H9 (cell line): Measurements from ENCODE around the gene BBOF1. TPM values are rescaled to one million over a fixed set of nuclear protein-coding genes. Genes with fewer than 3 reads are reported as not detected.

Experiments used
- DNase-seq: peaks from one replicate; pipeline ENCODE4 v3.0.0-alpha.2; 2017
- H2AFZ ChIP-seq: one replicate; pipeline ENCODE4 v1.6.1; 2013; ENCODE audit warnings: mild to moderate bottlenecking, low read length, control low read depth, moderate library complexity
- H2AK5ac ChIP-seq: 2 replicates; pipeline ENCODE4 v1.6.1; 2013; ENCODE audit warnings: low read length, control low read depth, mixed read lengths; ENCODE audit not compliant: insufficient read length
- H2BK120ac ChIP-seq: one replicate; pipeline ENCODE4 v1.6.1; 2013; ENCODE audit warnings: low read depth, mild to moderate bottlenecking, low read length, control low read depth, inconsistent platforms; ENCODE audit not compliant: poor library complexity, severe bottlenecking
- H2BK12ac ChIP-seq: 2 replicates; pipeline ENCODE4 v1.6.1; 2013; ENCODE audit warnings: low read length, control low read depth, mixed read lengths, low read depth; ENCODE audit not compliant: insufficient read length
- H2BK15ac ChIP-seq: 2 replicates; pipeline ENCODE4 v1.6.1; 2013; ENCODE audit warnings: low read depth, low read length, control low read depth
- H2BK20ac ChIP-seq: one replicate; pipeline ENCODE4 v1.6.1; 2013; ENCODE audit warnings: low read depth, mild to moderate bottlenecking, low read length, control low read depth, inconsistent platforms; ENCODE audit not compliant: poor library complexity, severe bottlenecking
- H2BK5ac ChIP-seq: 2 replicates; pipeline ENCODE4 v1.6.1; 2013; ENCODE audit warnings: low read length, control low read depth, mixed read lengths; ENCODE audit not compliant: insufficient read length
- H3K14ac ChIP-seq: 2 replicates; pipeline ENCODE4 v1.6.1; 2013; ENCODE audit warnings: low read length, control low read depth; ENCODE audit not compliant: insufficient read depth
- H3K18ac ChIP-seq: 2 replicates; pipeline ENCODE4 v1.6.1; 2013; ENCODE audit warnings: low read depth, mild to moderate bottlenecking, mixed read lengths, low read length, control low read depth; ENCODE audit not compliant: insufficient read length
- H3K23ac ChIP-seq: 2 replicates; pipeline ENCODE4 v1.6.1; 2013; ENCODE audit warnings: low read length, control low read depth, mixed read lengths, low read depth; ENCODE audit not compliant: insufficient read length
- H3K23me2 ChIP-seq: 2 replicates; pipeline ENCODE4 v1.6.1; 2013; ENCODE audit warnings: low read depth, mild to moderate bottlenecking, mixed read lengths, low read length, control low read depth; ENCODE audit not compliant: insufficient read length, poor library complexity, severe bottlenecking
- H3K27ac ChIP-seq: 2 replicates; pipeline ENCODE4 v1.5.1; 2013; ENCODE audit warnings: low read length, control low read depth, mixed read lengths, low read depth; ENCODE audit not compliant: insufficient read length
- H3K27me3 ChIP-seq: 2 replicates; pipeline ENCODE4 v1.6.1; 2013; ENCODE audit warnings: low read length, control low read depth, inconsistent platforms; ENCODE audit not compliant: insufficient read depth
- H3K4ac ChIP-seq: 2 replicates; pipeline ENCODE4 v1.6.1; 2013; ENCODE audit warnings: low read depth, mild to moderate bottlenecking, control low read depth, inconsistent platforms, low read length, moderate library complexity
- H3K4me1 ChIP-seq: 2 replicates; pipeline ENCODE4 v1.6.1; 2013; ENCODE audit warnings: low read length, control low read depth, inconsistent platforms; ENCODE audit not compliant: insufficient read depth
- H3K4me2 ChIP-seq: 2 replicates; pipeline ENCODE4 v1.6.1; 2013; ENCODE audit warnings: low read length, control low read depth, mixed read lengths; ENCODE audit not compliant: insufficient read length, insufficient read depth
- H3K56ac ChIP-seq: 2 replicates; pipeline ENCODE4 v1.6.1; 2013; ENCODE audit warnings: low read depth, mild to moderate bottlenecking, mixed read lengths, low read length, control low read depth; ENCODE audit not compliant: insufficient read length
- H3K79me1 ChIP-seq: 2 replicates; pipeline ENCODE4 v1.6.1; 2013; ENCODE audit warnings: low read depth, mild to moderate bottlenecking, moderate library complexity, low read length, control low read depth, inconsistent platforms; ENCODE audit not compliant: insufficient read depth, poor library complexity, severe bottlenecking
- H3K79me2 ChIP-seq: 2 replicates; pipeline ENCODE4 v1.6.1; 2013; ENCODE audit warnings: low read length, control low read depth, inconsistent platforms; ENCODE audit not compliant: insufficient read depth
- H3K9ac ChIP-seq: 2 replicates; pipeline ENCODE4 v1.6.1; 2013; ENCODE audit warnings: low read length, control low read depth, mixed read lengths; ENCODE audit not compliant: insufficient read length; ENCODE audit errors: extremely low read depth
- H3K9me3 ChIP-seq: one replicate; pipeline ENCODE4 v1.6.1; 2013; ENCODE audit warnings: low read depth, low read length, inconsistent platforms; ENCODE audit not compliant: control insufficient read depth
- H3T11ph ChIP-seq: one replicate; pipeline ENCODE4 v1.6.1; 2013; ENCODE audit warnings: mild to moderate bottlenecking, low read length, control low read depth, inconsistent platforms
- H4K20me1 ChIP-seq: one replicate; pipeline ENCODE4 v1.6.1; 2013; ENCODE audit not compliant: control insufficient read depth, insufficient read length, insufficient read depth
- H4K5ac ChIP-seq: 2 replicates; pipeline ENCODE4 v1.6.1; 2013; ENCODE audit warnings: low read depth, mild to moderate bottlenecking, mixed read lengths, low read length, control low read depth; ENCODE audit not compliant: insufficient read length
- H4K8ac ChIP-seq: replicated peaks from 2 replicates; pipeline ENCODE4 v1.6.1; 2013; ENCODE audit warnings: low read length, control low read depth, mixed read lengths, low read depth; ENCODE audit not compliant: insufficient read length
- H4K91ac ChIP-seq: 2 replicates; pipeline ENCODE4 v1.6.1; 2013; ENCODE audit warnings: low read depth, mild to moderate bottlenecking, moderate library complexity, mixed read lengths, low read length, control low read depth; ENCODE audit not compliant: insufficient read length
- H3K27ac Mint-ChIP-seq, 3 experiments: 2 replicates in 2 of 3; 3 replicates in 1 of 3; pipeline ENCODE4 v1.8.0; 2020 to 2021; ENCODE audit warnings: mixed read lengths in 3 of 3, mild to moderate bottlenecking in 1 of 3, moderate library complexity in 1 of 3
- H3K27me3 Mint-ChIP-seq: 2 replicates; pipeline ENCODE4 v1.8.0; 2021; ENCODE audit warnings: low read depth, mild to moderate bottlenecking, moderate library complexity, mixed read lengths
- H3K36me3 Mint-ChIP-seq, 3 experiments: 2 replicates in 2 of 3; 3 replicates in 1 of 3; pipeline ENCODE4 v1.8.0; 2020 to 2021; ENCODE audit warnings: low read depth in 3 of 3, mixed read lengths in 3 of 3; ENCODE audit not compliant: insufficient read depth in 1 of 3
- H3K4me1 Mint-ChIP-seq, 2 experiments: 2 replicates each; pipeline ENCODE4 v1.8.0; 2020; ENCODE audit warnings: mixed read lengths in 2 of 2
- H3K4me3 Mint-ChIP-seq, 2 experiments: 2 replicates in 1 of 2; 3 replicates in 1 of 2; pipeline ENCODE4 v1.8.0; 2020 to 2021; ENCODE audit warnings: mild to moderate bottlenecking in 2 of 2, mixed read lengths in 2 of 2, moderate library complexity in 1 of 2
- H3K9me3 Mint-ChIP-seq, 2 experiments: 2 replicates in 1 of 2; 3 replicates in 1 of 2; pipeline ENCODE4 v1.8.0; 2020; ENCODE audit warnings: mild to moderate bottlenecking in 2 of 2, mixed read lengths in 2 of 2, moderate library complexity in 1 of 2
- WGBS: extraction: QIAGEN DNeasy Blood & Tissue Kit; methylation state at CpG from one replicate; pipeline ENCODE4 v1.1.7; 2013; ENCODE audit warnings: missing lambda C conversion rate, low lambda C conversion rate, mixed read lengths; ENCODE audit not compliant: insufficient read length; ENCODE audit errors: extremely low coverage; 5-methylcytosine and 5-hydroxymethylcytosine counted together
- total RNA-seq: library from RNA; stranded (reverse); gene quantifications from 2 replicates; pipeline ENCODE4 v1.2.1, GENCODE V29; 2021
- TF ChIP-seq, protein P1 (sequence below): fragments of 200-600 bp; sonication (generic); conservative IDR thresholded peaks from 3 replicates; pipeline ENCODE4 v1.8.0; 2021; ENCODE audit warnings: antibody characterized with exemption, mild to moderate bottlenecking

The BBOF1 gene
- total RNA-seq, 1 experiment from 2014 or later = 0.61 TPM

DNA sequence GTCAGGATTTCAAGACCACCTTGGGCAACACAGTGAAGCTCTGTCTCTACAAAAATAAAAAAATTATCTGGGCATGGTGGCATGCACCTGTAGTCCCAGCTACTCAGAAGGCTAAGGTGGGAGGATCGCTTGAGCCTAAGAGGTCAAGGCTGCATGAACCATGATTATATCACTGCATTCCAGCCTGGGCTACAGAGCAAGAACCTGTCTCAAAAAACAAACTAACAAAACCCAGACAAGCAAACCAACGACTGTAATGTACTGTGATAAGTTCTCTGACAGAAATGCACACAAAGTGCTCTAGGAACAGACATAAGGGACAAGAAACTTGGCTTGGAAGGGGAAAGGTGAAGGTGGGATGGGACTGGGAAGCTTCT, 22.4 kb upstream of the BBOF1 start:
- Histone ChIP-seq H3K4me2 (no peak overlapping the region), H3K9me3 (no peaks in the 10 kb centered on the region), H4K8ac (no peak overlapping the region), H3K56ac (no peak overlapping the region), H3K27me3 (no peaks in the 10 kb centered on the region), H3K79me2 (no peaks in the 10 kb centered on the region), H3K79me1 (no peaks in the 10 kb centered on the region), H3K18ac (no peak overlapping the region), H2BK5ac (no peak overlapping the region), H3K4ac (no peak overlapping the region), H3K23me2 (no peaks in the 10 kb centered on the region), H2AK5ac (no peak overlapping the region), H2BK20ac (no peak overlapping the region), H2AFZ (no peak overlapping the region), H2BK15ac (no peak overlapping the region), H2BK120ac (no peak overlapping the region), H3T11ph (no peak overlapping the region), H4K91ac (no peak overlapping the region), H2BK12ac (no peak overlapping the region), H3K23ac (no peak overlapping the region), H3K9ac (no peak overlapping the region), H3K4me1 (no peaks in the 10 kb centered on the region), H4K20me1 (no peaks in the 10 kb centered on the region), H3K27ac (no peak overlapping the region), H3K14ac (no peak overlapping the region), H4K5ac (no peak overlapping the region)
- no CpG with 5 or more reads among the region's 2 CpGs for WGBS
- Mint-ChIP-seq H3K9me3 (no peaks in the 10 kb centered on the region), H3K4me1 (no peaks in the 10 kb centered on the region), H3K36me3 (no peaks in the 10 kb centered on the region; a peak in 2 of 7 replicates), H3K27ac (peak overlapping the region in 1 of 3 experiments; percentile 1; a peak in 1 of 7 replicates), H3K4me3 (no peak overlapping the region; a peak in 1 of 5 replicates), H3K27me3 (no peaks in the 10 kb centered on the region)
- TF ChIP-seq, protein P1, sequence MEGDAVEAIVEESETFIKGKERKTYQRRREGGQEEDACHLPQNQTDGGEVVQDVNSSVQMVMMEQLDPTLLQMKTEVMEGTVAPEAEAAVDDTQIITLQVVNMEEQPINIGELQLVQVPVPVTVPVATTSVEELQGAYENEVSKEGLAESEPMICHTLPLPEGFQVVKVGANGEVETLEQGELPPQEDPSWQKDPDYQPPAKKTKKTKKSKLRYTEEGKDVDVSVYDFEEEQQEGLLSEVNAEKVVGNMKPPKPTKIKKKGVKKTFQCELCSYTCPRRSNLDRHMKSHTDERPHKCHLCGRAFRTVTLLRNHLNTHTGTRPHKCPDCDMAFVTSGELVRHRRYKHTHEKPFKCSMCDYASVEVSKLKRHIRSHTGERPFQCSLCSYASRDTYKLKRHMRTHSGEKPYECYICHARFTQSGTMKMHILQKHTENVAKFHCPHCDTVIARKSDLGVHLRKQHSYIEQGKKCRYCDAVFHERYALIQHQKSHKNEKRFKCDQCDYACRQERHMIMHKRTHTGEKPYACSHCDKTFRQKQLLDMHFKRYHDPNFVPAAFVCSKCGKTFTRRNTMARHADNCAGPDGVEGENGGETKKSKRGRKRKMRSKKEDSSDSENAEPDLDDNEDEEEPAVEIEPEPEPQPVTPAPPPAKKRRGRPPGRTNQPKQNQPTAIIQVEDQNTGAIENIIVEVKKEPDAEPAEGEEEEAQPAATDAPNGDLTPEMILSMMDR = no peak
- no peak for DNase-seq
